Fibroblast of the aortic adventitia (primary cell): ENCODE data around the gene C19orf38. TPM values are rescaled to one million over a fixed set of nuclear protein-coding genes. Genes with fewer than 3 reads are reported as not detected.

Source experiments
- DNase-seq: peaks from one replicate; pipeline ENCODE4 v3.0.0-alpha.2; 2010; ENCODE audit warnings: low read depth
- H3K4me3 ChIP-seq: 2 replicates; pipeline ENCODE4 v1.5.1; 2011; ENCODE audit warnings: low read depth, mild to moderate bottlenecking, control low read depth, low read length, moderate library complexity
- CTCF ChIP-seq: IDR thresholded peaks from 2 replicates; pipeline ENCODE4 v1.5.1; 2011; ENCODE audit warnings: mild to moderate bottlenecking, low read length, control low read depth, inconsistent platforms; ENCODE audit not compliant: insufficient read depth
- total RNA-seq: library from RNA; depleted of rRNA; stranded (reverse); fragments of >200 nt; gene quantifications from 2 replicates; pipeline ENCODE4 v1.2.3, GENCODE V29; 2012; ENCODE audit warnings: low replicate concordance

C19orf38 gene
- total RNA-seq, 1 donor: 0.81 TPM

GRCh38 chr19:10878253-10878652 is 30.0 kb downstream of the C19orf38 start:
- DNase-seq: no peak
- no peak overlapping the region for H3K4me3 ChIP-seq
- TF ChIP-seq CTCF: no peak

- TF ChIP-seq CTCF: no peak
- DNase-seq: no peak
- no peak overlapping the region for H3K4me3 ChIP-seq
Measured at GRCh38 chr19:10881403-10882107, 33.3 kb downstream of the C19orf38 start.

- TF ChIP-seq CTCF: no peak
- DNase-seq: no peak
- no peak overlapping the region for H3K4me3 ChIP-seq
Measured at GRCh38 chr19:10882108-10882457, 33.9 kb downstream of the C19orf38 start.

GRCh38 chr19:10884274-10884673 is 36.1 kb downstream of the C19orf38 start:
- H3K4me3 ChIP-seq: no peak overlapping the region
- no peak for TF ChIP-seq CTCF

GRCh38 chr19:10885201-10886169 is 37.3 kb downstream of the C19orf38 start:
- no peak for DNase-seq
- H3K4me3 ChIP-seq: no peak overlapping the region
- no peak for TF ChIP-seq CTCF

More at GRCh38 chr19:10884274-10884673, 36.1 kb downstream of the C19orf38 start:
- peak; percentile 88 for DNase-seq

- no peak for TF ChIP-seq CTCF
- no peak for DNase-seq
- no peak overlapping the region for H3K4me3 ChIP-seq
Measured at GRCh38 chr19:10887616-10888367, 39.6 kb downstream of the C19orf38 start.
